Smooth muscle cell (in vitro differentiated cells): Measurements from ENCODE around the gene PHF10. TPM values are rescaled to one million over a fixed set of nuclear protein-coding genes. Genes with fewer than 3 reads are reported as not detected.

Experiments used
- DNase-seq: peaks from one replicate; lab custom pipeline; 2025; ENCODE audit not compliant: unreplicated experiment; lab: John Stamatoyannopoulos, UW
- H2AFZ ChIP-seq: fragments of 200-600 bp; sonication (generic); 2 replicates; pipeline ENCODE4 v1.6.0; 2016; ENCODE audit warnings: antibody characterized with exemption, low read depth, mild to moderate bottlenecking
- H3F3A ChIP-seq: fragments of 200-600 bp; sonication (generic); 2 replicates; pipeline ENCODE4 v1.6.0; 2017; ENCODE audit warnings: antibody characterized with exemption, low read depth
- H3K27ac ChIP-seq: fragments of 200-600 bp; sonication (generic); 2 replicates; pipeline ENCODE4 v1.5.1; 2016; ENCODE audit warnings: low read depth, mild to moderate bottlenecking
- H3K27me3 ChIP-seq: fragments of 200-600 bp; sonication (generic); 2 replicates; pipeline ENCODE4 v1.6.1; 2016; ENCODE audit warnings: low read depth, mild to moderate bottlenecking
- H3K36me3 ChIP-seq: fragments of 200-600 bp; sonication (generic); 2 replicates; pipeline ENCODE4 v1.5.1; 2016; ENCODE audit warnings: low read depth
- H3K4me1 ChIP-seq: fragments of 200-600 bp; sonication (generic); 2 replicates; pipeline ENCODE4 v1.5.1; 2016; ENCODE audit warnings: low read depth
- H3K4me2 ChIP-seq: fragments of 200-600 bp; sonication (generic); 2 replicates; pipeline ENCODE4 v1.6.0; 2016; ENCODE audit warnings: mild to moderate bottlenecking
- H3K4me3 ChIP-seq: fragments of 200-600 bp; sonication (generic); 2 replicates; pipeline ENCODE4 v1.5.1; 2016; ENCODE audit warnings: mild to moderate bottlenecking
- H3K79me2 ChIP-seq: fragments of 200-600 bp; sonication (generic); 2 replicates; pipeline ENCODE4 v1.6.0; 2016; ENCODE audit warnings: low read depth, mild to moderate bottlenecking
- H3K9ac ChIP-seq: fragments of 200-600 bp; sonication (generic); 2 replicates; pipeline ENCODE4 v1.6.0; 2016; ENCODE audit warnings: low read depth
- H3K9me3 ChIP-seq: fragments of 200-600 bp; sonication (generic); replicated peaks from 2 replicates; pipeline ENCODE4 v1.5.1; 2016; ENCODE audit warnings: low read depth
- H4K20me1 ChIP-seq: fragments of 200-600 bp; sonication (generic); 2 replicates; pipeline ENCODE4 v1.6.0; 2016; ENCODE audit warnings: low read depth
- CTCF ChIP-seq: fragments of 200-600 bp; sonication (generic); IDR thresholded peaks from 2 replicates; pipeline ENCODE4 v1.5.1; 2017; ENCODE audit warnings: borderline replicate concordance, mild to moderate bottlenecking, antibody characterized with exemption; ENCODE audit not compliant: insufficient read depth, poor library complexity, severe bottlenecking
- WGBS: methylation state at CpG from one replicate; pipeline ENCODE4 v1.1.7; 2016; ENCODE audit warnings: low lambda C conversion rate; 5-methylcytosine and 5-hydroxymethylcytosine counted together
- polyA plus RNA-seq: library from polyadenylated mRNA; unstranded; fragments of >200 nt; fragmentation: Nextera tagmentation; extraction: Ambion mirVana; gene quantifications from 2 replicates; pipeline ENCODE4 v1.2.1, GENCODE V29; 2016
- total RNA-seq: library from RNA; depleted of rRNA; stranded (reverse); fragments of >200 nt; gene quantifications from 2 replicates; pipeline ENCODE4 v1.2.3, GENCODE V29; 2014

The PHF10 gene
- total and polyA plus RNA-seq, 2 experiments from 2014 or later: 22.0 to 41.9 TPM

- no peak for TF ChIP-seq CTCF
- no peaks in the 10 kb centered on the region for H4K20me1 ChIP-seq
- H3K27me3 ChIP-seq: no peaks in the 10 kb centered on the region
- H3K27ac ChIP-seq: no peak overlapping the region
- H3K9ac ChIP-seq: no peak overlapping the region
- H3K4me1 ChIP-seq: no peaks in the 10 kb centered on the region
- DNase-seq: no peak
- no peak overlapping the region for H2AFZ ChIP-seq
- WGBS: 80% methylated on average over 9 of the region's 9 CpGs
- no peaks in the 10 kb centered on the region for H3K79me2 ChIP-seq
- no peaks in the 10 kb centered on the region for H3F3A ChIP-seq
- no peak overlapping the region for H3K4me3 ChIP-seq
- no peaks in the 10 kb centered on the region for H3K9me3 ChIP-seq
- peaks cover 3% of the 10 kb centered on the region for H3K36me3 ChIP-seq
- H3K4me2 ChIP-seq: no peak overlapping the region
Measured at GRCh38 chr6:169665289-169665688, 59.0 kb downstream of the PHF10 start.

DNA sequence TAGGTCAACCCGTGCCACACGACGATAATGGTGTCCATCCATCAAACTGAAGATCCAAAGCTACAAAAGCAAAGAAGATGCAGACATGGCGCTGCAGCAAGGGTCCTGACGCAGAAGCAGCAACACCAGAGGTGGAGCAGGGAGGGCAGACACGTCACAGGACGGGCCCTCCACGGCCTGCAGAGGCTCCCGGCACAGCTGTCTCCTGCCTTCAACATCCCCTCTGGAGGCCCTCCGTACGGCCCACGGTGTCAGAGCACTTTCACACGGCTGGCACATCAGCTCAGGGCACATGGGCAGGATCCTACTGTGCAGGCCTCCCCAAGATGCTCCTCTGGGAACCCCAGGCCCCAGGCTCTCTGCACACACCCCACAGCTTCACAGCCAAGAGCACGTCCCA is 60.1 kb downstream of the PHF10 start:
- no peak for DNase-seq
- H2AFZ ChIP-seq: no peak overlapping the region
- H3K4me2 ChIP-seq: no peak overlapping the region
- no peaks in the 10 kb centered on the region for H4K20me1 ChIP-seq
- H3K9me3 ChIP-seq: no peaks in the 10 kb centered on the region
- H3F3A ChIP-seq: no peaks in the 10 kb centered on the region
- H3K79me2 ChIP-seq: no peaks in the 10 kb centered on the region
- TF ChIP-seq CTCF: no peak
- H3K4me3 ChIP-seq: no peak overlapping the region
- no peaks in the 10 kb centered on the region for H3K27me3 ChIP-seq
- WGBS: 95% methylated on average over 14 of the region's 14 CpGs
- H3K9ac ChIP-seq: no peak overlapping the region
- H3K4me1 ChIP-seq: no peaks in the 10 kb centered on the region
- H3K36me3 ChIP-seq: peaks cover 3% of the 10 kb centered on the region
- H3K27ac ChIP-seq: no peak overlapping the region

GRCh38 chr6:169663468-169663867 is 60.8 kb downstream of the PHF10 start:
- no peak overlapping the region for H2AFZ ChIP-seq
- no peak overlapping the region for H3K4me2 ChIP-seq
- WGBS: 97% methylated on average over 8 of the region's 8 CpGs
- no peaks in the 10 kb centered on the region for H3F3A ChIP-seq
- H4K20me1 ChIP-seq: no peaks in the 10 kb centered on the region
- H3K9me3 ChIP-seq: no peaks in the 10 kb centered on the region
- TF ChIP-seq CTCF: no peak
- H3K4me3 ChIP-seq: no peak overlapping the region
- H3K4me1 ChIP-seq: no peaks in the 10 kb centered on the region
- H3K79me2 ChIP-seq: no peaks in the 10 kb centered on the region
- H3K27ac ChIP-seq: no peak overlapping the region
- no peak for DNase-seq
- peaks cover 3% of the 10 kb centered on the region for H3K36me3 ChIP-seq
- no peak overlapping the region for H3K9ac ChIP-seq
- no peaks in the 10 kb centered on the region for H3K27me3 ChIP-seq

DNA sequence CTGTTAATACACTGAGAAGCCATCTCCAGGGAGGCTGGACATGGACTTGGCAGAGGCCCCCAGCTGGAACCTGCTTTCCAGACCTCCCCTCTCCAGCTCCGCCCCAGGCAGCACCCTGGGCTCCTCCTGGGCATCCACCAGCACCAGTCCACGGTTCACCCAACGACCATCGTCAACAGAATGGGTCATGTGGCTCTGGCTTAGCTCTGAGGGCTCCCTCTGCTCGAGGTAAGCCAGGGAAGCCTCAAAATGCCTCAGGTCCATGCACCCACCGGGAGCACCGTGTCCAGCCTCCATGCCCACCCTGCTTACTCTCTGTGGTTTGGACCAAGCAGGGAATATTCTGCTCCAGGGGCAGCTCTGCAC is 62.9 kb downstream of the PHF10 start:
- Histone ChIP-seq H3F3A (no peaks in the 10 kb centered on the region), H3K9me3 (no peaks in the 10 kb centered on the region), H3K9ac (no peak overlapping the region), H3K79me2 (no peaks in the 10 kb centered on the region), H3K27ac (no peak overlapping the region), H3K4me1 (no peaks in the 10 kb centered on the region), H3K27me3 (no peaks in the 10 kb centered on the region), H2AFZ (no peak overlapping the region), H3K4me3 (no peak overlapping the region), H4K20me1 (no peaks in the 10 kb centered on the region), H3K36me3 (no peaks in the 10 kb centered on the region), H3K4me2 (no peak overlapping the region)
- TF ChIP-seq CTCF: no peak
- WGBS: 94% methylated on average over 7 of the region's 7 CpGs
- DNase-seq: no peak
